Right cardiac atrium (tissue), 5 donors: ENCODE data around the gene GAS7. TPM values are rescaled to one million over a fixed set of nuclear protein-coding genes. Genes with fewer than 3 reads are reported as not detected.

Source experiments
- ATAC-seq, 2 donors: fragments of 200-7000 bp; cut with Tn5 transposase; one replicate each; pipeline versions ENCODE4 v1.8.0 to v1.9.1; 2020; ENCODE audit warnings: moderate library complexity in 2 of 2, mild to moderate bottlenecking in 1 of 2
- DNase-seq, 3 donors: peaks; one replicate each; pipeline ENCODE4 v3.0.0-alpha.2; 2020
- H3K27ac ChIP-seq: one replicate; pipeline ENCODE4 v1.5.1; 2013; ENCODE audit warnings: mild to moderate bottlenecking, low read length, control low read depth, moderate library complexity
- H3K27me3 ChIP-seq: one replicate; pipeline ENCODE4 v1.6.1; 2013; ENCODE audit not compliant: control insufficient read depth, insufficient read depth
- H3K4me1 ChIP-seq: one replicate; pipeline ENCODE4 v1.6.1; 2013; ENCODE audit warnings: low read length; ENCODE audit not compliant: control insufficient read depth, insufficient read depth
- H3K4me3 ChIP-seq: one replicate; pipeline ENCODE4 v1.5.1; 2013; ENCODE audit warnings: low read length, control low read depth
- H3K9me3 ChIP-seq: one replicate; pipeline ENCODE4 v1.6.1; 2013; ENCODE audit warnings: low read length; ENCODE audit not compliant: control insufficient read depth
- WGBS: extraction: QIAGEN DNeasy Blood & Tissue Kit; methylation state at CpG from one replicate; pipeline ENCODE4 v1.1.7; 2013; 5-methylcytosine and 5-hydroxymethylcytosine counted together
- intact Hi-C, 4 donors: fragments of 100-400 bp; cut with DNase I; formaldehyde crosslinking; loops; one replicate each; pipeline versions ENCODE4 v1.11.0 to v1.14.0; 2022 to 2023
- polyA plus RNA-seq: library from polyadenylated mRNA; stranded (reverse); fragments of 200-250 nt; gene quantifications from one replicate; pipeline ENCODE4 v1.2.3, GENCODE V29; 2013
- total RNA-seq, 4 donors: library from RNA; stranded (reverse); fragmentation: NEBNext Ultra II Directional; extraction: Animal tissue kit (Norgen Biotek cat#: 25700); gene quantifications; one replicate each; pipeline ENCODE4 v1.2.1, GENCODE V29; 2021
- donor health status: healthy with polysubstance abuse.
- donor health status: DM: no; HTN: yes; CAD: no.
- donor health status: DM: no; HTN: no; CAD: no.
- donor health status: DM: no; HTN: yes; CAD: no; lungs with severe emphysema.
- donor health status: DM: yes; HTN: yes; CAD: no.

The GAS7 gene
- total and polyA plus RNA-seq, 5 donors = 40.3 to 200 (median 113) TPM

GRCh38 chr17:10171581-10171981 lies 26.8 kb downstream of the GAS7 start:
- intact Hi-C loops = no loop called here
- no peak overlapping the region for H3K27ac ChIP-seq
- peaks cover 6% of the 10 kb centered on the region for H3K4me1 ChIP-seq
- DNase-seq (no peak), ATAC-seq (peak in 1 of 2 donors; percentile 39)
- H3K9me3 ChIP-seq = no peaks in the 10 kb centered on the region
- H3K27me3 ChIP-seq = no peaks in the 10 kb centered on the region
- no peak overlapping the region for H3K4me3 ChIP-seq
- WGBS = 12% methylated on average over 6 of the region's 6 CpGs

- DNase-seq (peak; percentile 54 to 84 (median 67)), ATAC-seq (peak; percentile 61 to 82)
- no peaks in the 10 kb centered on the region for H3K9me3 ChIP-seq
- 26% methylated on average over 8 of the region's 8 CpGs for WGBS
- H3K27me3 ChIP-seq = no peaks in the 10 kb centered on the region
- H3K4me3 ChIP-seq = no peak overlapping the region
- no peak overlapping the region for H3K27ac ChIP-seq
- peaks cover 6% of the 10 kb centered on the region for H3K4me1 ChIP-seq
- intact Hi-C loops = no loop called here
Measured at GRCh38 chr17:10171122-10171571, 27.3 kb downstream of the GAS7 start.

- WGBS = 76% methylated on average over 3 of the region's 3 CpGs
- no peaks in the 10 kb centered on the region for H3K27me3 ChIP-seq
- H3K9me3 ChIP-seq = no peaks in the 10 kb centered on the region
- ATAC-seq = no peak
- intact Hi-C loops = no loop called here
- no peak overlapping the region for H3K4me3 ChIP-seq
- peaks cover 6% of the 10 kb centered on the region for H3K4me1 ChIP-seq
- no peak for DNase-seq
- no peak overlapping the region for H3K27ac ChIP-seq
Measured at GRCh38 chr17:10170233-10170632, 28.2 kb downstream of the GAS7 start.

GRCh38 chr17:10169290-10169689 lies 29.1 kb downstream of the GAS7 start:
- WGBS = 61% methylated on average over 4 of the region's 4 CpGs
- peaks cover 6% of the 10 kb centered on the region for H3K4me1 ChIP-seq
- no peak overlapping the region for H3K4me3 ChIP-seq
- intact Hi-C loops = no loop called here
- H3K27me3 ChIP-seq = no peaks in the 10 kb centered on the region
- no peaks in the 10 kb centered on the region for H3K9me3 ChIP-seq
- H3K27ac ChIP-seq = no peak overlapping the region
- no peak for DNase-seq
- peak in 1 of 2 donors; percentile 40 for ATAC-seq

- intact Hi-C loops = no loop called here
- Histone ChIP-seq H3K4me1 (peaks cover 4% of the 10 kb centered on the region), H3K27ac (no peak overlapping the region), H3K4me3 (no peak overlapping the region), H3K9me3 (no peaks in the 10 kb centered on the region), H3K27me3 (no peaks in the 10 kb centered on the region)
- ATAC-seq (no peak), DNase-seq (no peak)
- 85% methylated on average over 7 of the region's 7 CpGs for WGBS
Measured at GRCh38 chr17:10166176-10166935, 32.0 kb downstream of the GAS7 start.

- DNase-seq = peak in 2 of 3 donors; percentile 45 to 79
- Histone ChIP-seq H3K4me1 (no peaks in the 10 kb centered on the region), H3K4me3 (no peak overlapping the region), H3K27ac (no peak overlapping the region), H3K9me3 (no peaks in the 10 kb centered on the region), H3K27me3 (no peaks in the 10 kb centered on the region)
- intact Hi-C loops = no loop called here
- 35% methylated on average over 5 of the region's 5 CpGs for WGBS
- ATAC-seq = peak; percentile 81 to 84
Measured at GRCh38 chr17:10162096-10162495, 36.3 kb downstream of the GAS7 start.

GRCh38 chr17:10161386-10161785 lies 37.0 kb downstream of the GAS7 start:
- H3K4me1 ChIP-seq = no peaks in the 10 kb centered on the region
- ATAC-seq (peak in 1 of 2 donors; percentile 74), DNase-seq (no peak)
- WGBS = 62% methylated on average over 5 of the region's 5 CpGs
- H3K9me3 ChIP-seq = no peaks in the 10 kb centered on the region
- intact Hi-C loops = no loop called here
- no peaks in the 10 kb centered on the region for H3K27me3 ChIP-seq
- no peak overlapping the region for H3K27ac ChIP-seq
- H3K4me3 ChIP-seq = no peak overlapping the region

GRCh38 chr17:10156948-10157607 lies 41.3 kb downstream of the GAS7 start:
- no peak overlapping the region for H3K4me3 ChIP-seq
- WGBS = 25% methylated on average over 11 of the region's 11 CpGs
- no peaks in the 10 kb centered on the region for H3K27me3 ChIP-seq
- peak overlapping the region; percentile 30 for H3K27ac ChIP-seq
- no peaks in the 10 kb centered on the region for H3K4me1 ChIP-seq
- H3K9me3 ChIP-seq = no peaks in the 10 kb centered on the region
- peak; percentile 56 to 72 for ATAC-seq
- intact Hi-C loops = no loop called here
- peak; percentile 40 to 70 (median 60) for DNase-seq

GRCh38 chr17:10156599-10156947 lies 41.8 kb downstream of the GAS7 start:
- 55% methylated on average over 4 of the region's 4 CpGs for WGBS
- peak overlapping the region; percentile 30 for H3K27ac ChIP-seq
- intact Hi-C loops = no loop called here
- no peaks in the 10 kb centered on the region for H3K4me1 ChIP-seq
- DNase-seq = no peak
- H3K9me3 ChIP-seq = no peaks in the 10 kb centered on the region
- ATAC-seq = peak; percentile 35 to 40
- H3K27me3 ChIP-seq = no peaks in the 10 kb centered on the region
- no peak overlapping the region for H3K4me3 ChIP-seq

GRCh38 chr17:10156077-10156435 lies 42.4 kb downstream of the GAS7 start:
- DNase-seq (no peak), ATAC-seq (no peak)
- 82% methylated on average over 4 of the region's 4 CpGs for WGBS
- H3K27me3 ChIP-seq = no peaks in the 10 kb centered on the region
- no peaks in the 10 kb centered on the region for H3K9me3 ChIP-seq
- H3K27ac ChIP-seq = no peak overlapping the region
- H3K4me3 ChIP-seq = no peak overlapping the region
- H3K4me1 ChIP-seq = no peaks in the 10 kb centered on the region
- intact Hi-C loops = no loop called here

- H3K27me3 ChIP-seq = no peaks in the 10 kb centered on the region
- H3K4me3 ChIP-seq = no peak overlapping the region
- 69% methylated on average over 8 of the region's 8 CpGs for WGBS
- DNase-seq = no peak
- no peaks in the 10 kb centered on the region for H3K4me1 ChIP-seq
- intact Hi-C loops = no loop called here
- no peaks in the 10 kb centered on the region for H3K9me3 ChIP-seq
- ATAC-seq = no peak
- H3K27ac ChIP-seq = no peak overlapping the region
Measured at GRCh38 chr17:10155371-10156076, 42.9 kb downstream of the GAS7 start.
